Measurements from ENCODE around the gene KCNA4.
"Not testable (repeated sequence)": the region's sequence is repeated elsewhere in the genome, so short reads cannot be mapped to it uniquely, and the experiment has no call there.

The KCNA4 gene

DNA sequence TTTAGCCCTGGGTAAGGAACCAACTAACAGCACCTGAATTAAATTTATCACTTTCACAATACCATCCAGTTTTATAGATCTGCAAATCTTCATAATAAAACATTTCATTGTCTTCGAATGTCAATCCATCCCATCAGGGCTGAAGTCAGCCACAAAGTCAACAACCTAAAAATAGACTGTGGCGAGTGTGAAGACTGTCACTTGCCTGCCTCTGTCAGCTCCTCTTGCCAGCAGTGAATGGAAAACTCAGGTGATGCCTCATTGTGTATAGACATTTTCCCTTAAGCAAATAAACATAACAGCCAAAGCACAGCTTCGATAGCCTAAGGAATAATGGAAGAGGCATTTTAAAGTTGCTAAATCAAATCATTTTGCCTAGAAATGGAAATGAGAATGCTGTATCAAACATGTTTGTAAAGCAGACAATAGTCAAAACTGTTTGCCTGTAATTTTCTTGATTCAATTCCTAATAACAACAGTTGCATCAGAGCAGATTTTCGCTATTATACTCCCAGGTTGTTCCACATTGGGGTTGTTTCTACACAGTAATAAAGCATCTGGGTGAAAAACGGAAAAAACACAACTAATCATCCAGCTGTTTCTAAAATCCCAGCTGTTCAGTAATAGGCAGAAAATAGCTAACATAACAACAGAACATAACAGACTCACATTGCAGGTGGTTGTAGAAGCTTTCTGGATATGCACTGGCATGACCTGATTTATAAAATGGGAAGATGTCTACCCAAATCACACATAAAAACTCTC lies 15.7 kb downstream of the KCNA4 start:
- TF ChIP-seq, protein P1, sequence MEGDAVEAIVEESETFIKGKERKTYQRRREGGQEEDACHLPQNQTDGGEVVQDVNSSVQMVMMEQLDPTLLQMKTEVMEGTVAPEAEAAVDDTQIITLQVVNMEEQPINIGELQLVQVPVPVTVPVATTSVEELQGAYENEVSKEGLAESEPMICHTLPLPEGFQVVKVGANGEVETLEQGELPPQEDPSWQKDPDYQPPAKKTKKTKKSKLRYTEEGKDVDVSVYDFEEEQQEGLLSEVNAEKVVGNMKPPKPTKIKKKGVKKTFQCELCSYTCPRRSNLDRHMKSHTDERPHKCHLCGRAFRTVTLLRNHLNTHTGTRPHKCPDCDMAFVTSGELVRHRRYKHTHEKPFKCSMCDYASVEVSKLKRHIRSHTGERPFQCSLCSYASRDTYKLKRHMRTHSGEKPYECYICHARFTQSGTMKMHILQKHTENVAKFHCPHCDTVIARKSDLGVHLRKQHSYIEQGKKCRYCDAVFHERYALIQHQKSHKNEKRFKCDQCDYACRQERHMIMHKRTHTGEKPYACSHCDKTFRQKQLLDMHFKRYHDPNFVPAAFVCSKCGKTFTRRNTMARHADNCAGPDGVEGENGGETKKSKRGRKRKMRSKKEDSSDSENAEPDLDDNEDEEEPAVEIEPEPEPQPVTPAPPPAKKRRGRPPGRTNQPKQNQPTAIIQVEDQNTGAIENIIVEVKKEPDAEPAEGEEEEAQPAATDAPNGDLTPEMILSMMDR (IDR thresholded peaks at IDR 0.05; ENCODE audit: low read depth, low read length), result no peak
- no peak for DNase-seq (ENCODE audit: low read depth in 2 of 2)
- H3K4me3 ChIP-seq (replicated peaks in 1 of 2; ENCODE audit: low read depth in 2 of 2, low read length in 2 of 2), result no peak overlapping the region

DNA sequence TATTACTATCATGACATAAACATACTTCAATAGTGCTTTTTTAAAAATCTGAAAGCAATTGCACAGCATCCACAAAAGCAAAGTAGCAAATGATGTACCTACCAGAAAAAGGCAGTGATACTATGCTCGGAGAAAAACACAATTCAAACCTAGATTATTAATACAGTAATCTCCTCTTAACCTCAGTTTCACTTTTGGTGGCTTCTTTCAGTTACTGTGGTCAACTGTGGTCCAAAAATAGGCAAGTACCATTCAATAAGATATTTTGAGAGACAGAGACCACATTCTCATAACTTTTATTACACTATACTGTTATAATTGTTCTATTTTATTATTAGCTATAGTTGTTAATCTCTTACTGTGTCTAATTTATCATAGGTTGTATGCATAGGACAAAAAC lies 20.8 kb downstream of the KCNA4 start:
- TF ChIP-seq, protein P1 (IDR thresholded peaks at IDR 0.05; ENCODE audit: low read depth, low read length), result no peak
- H3K4me3 ChIP-seq (replicated peaks in 1 of 2; ENCODE audit: low read depth in 2 of 2, low read length in 2 of 2), result no peak overlapping the region
- no peak for DNase-seq (ENCODE audit: low read depth in 2 of 2)

- peak in 1 of 2 donors; percentile 44 for DNase-seq (ENCODE audit: low read depth in 2 of 2)
- TF ChIP-seq, protein P1 (IDR thresholded peaks at IDR 0.05; ENCODE audit: low read depth, low read length), result no peak
- no peak overlapping the region for H3K4me3 ChIP-seq (replicated peaks in 1 of 2; ENCODE audit: low read depth in 2 of 2, low read length in 2 of 2)
Measured at GRCh38 chr11:29989174-29989970, 27.5 kb downstream of the KCNA4 start.

DNA sequence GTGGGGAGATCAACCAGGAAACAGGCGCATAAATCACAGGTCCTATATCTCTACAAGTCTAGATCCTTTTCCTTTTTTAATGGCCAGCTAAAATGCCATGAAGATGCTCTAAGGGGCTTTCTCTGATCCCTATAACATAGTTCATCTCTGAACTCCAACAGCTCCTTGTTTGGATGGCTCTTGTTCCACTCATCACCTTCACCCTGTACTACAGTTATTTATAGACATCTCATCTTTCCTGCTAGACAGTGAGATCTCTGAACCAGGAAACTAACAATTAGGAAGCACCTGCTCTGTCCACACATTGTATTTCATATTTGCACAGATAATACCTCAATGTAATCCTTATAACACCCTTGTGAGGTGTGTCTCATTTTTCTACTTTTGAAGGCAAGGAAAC lies 31.6 kb downstream of the KCNA4 start:
- DNase-seq (ENCODE audit: low read depth in 2 of 2), result no peak
- H3K4me3 ChIP-seq (replicated peaks in 1 of 2; ENCODE audit: low read depth in 2 of 2, low read length in 2 of 2), result no peak overlapping the region

DNA sequence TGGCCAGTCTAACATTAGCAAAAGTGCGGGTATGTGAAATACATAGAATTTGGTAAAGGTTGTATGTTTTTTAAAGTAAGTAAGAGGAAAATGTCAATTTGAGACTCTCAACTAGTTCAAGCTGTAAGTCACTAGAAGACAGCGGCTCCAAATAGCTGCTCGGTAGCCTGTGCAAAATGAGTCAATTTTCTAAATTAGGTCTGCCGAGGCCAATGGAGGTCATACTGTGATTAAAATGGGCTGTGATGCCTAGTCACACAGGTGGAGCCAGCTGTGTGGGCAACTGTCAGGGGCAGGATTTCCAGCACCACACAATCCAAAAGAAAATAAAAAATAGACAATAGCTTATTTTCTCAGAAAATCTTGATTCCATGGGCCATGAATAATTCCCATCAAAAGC lies 32.3 kb downstream of the KCNA4 start:
- TF ChIP-seq, protein P1 (IDR thresholded peaks at IDR 0.05; ENCODE audit: low read depth, low read length), result no peak
- no peak for DNase-seq (ENCODE audit: low read depth in 2 of 2)
- no peak overlapping the region for H3K4me3 ChIP-seq (replicated peaks in 1 of 2; ENCODE audit: low read depth in 2 of 2, low read length in 2 of 2)

More for the DNA sequence above, 31.6 kb downstream of the KCNA4 start:
- TF ChIP-seq, protein P1 (IDR thresholded peaks at IDR 0.05; ENCODE audit: low read depth, low read length), result no peak

DNA sequence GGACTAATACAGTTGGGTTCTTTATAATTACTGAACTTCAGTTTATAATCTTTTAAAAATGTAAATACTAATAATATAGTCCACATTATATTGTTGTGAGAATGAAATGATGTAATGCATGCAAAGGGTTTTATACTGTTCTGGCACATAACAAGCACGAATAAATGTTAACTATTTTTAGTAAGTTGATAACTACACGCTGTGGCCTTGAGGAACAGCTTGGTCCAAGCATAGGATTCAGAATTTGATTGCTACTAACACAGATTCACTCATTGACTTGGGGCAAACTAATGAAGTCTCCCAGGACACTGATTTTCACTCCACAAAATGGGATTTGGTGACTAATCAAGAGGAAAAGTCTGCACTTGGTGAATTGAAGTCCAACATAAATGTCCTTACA lies 38.3 kb downstream of the KCNA4 start:
- TF ChIP-seq, protein P1 (IDR thresholded peaks at IDR 0.05; ENCODE audit: low read depth, low read length), result no peak
- DNase-seq (ENCODE audit: low read depth in 2 of 2), result no peak
- H3K4me3 ChIP-seq (replicated peaks in 1 of 2; ENCODE audit: low read depth in 2 of 2, low read length in 2 of 2), result no peak overlapping the region

DNA sequence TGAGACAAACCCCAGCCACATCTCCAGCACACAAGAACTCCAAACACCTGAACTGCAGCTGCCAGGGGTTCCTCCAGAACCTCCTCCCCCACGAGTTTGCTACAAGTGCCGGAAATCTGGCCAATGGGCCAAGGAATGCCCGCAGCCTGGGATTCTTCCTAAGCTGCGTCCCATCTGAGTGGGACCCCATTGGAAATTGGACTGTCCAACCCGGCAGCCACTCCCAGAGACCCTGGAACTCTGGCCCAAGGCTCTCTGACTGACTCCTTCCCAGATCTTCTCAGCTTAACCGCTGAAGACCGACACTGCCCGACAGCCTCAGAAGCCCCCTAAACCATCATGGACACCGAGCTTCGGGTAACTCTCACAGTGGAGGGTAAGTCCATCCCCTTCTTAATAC lies 41.2 kb downstream of the KCNA4 start:
- H3K4me3 ChIP-seq (replicated peaks in 1 of 2; ENCODE audit: low read depth in 2 of 2, low read length in 2 of 2); DNase-seq (ENCODE audit: low read depth in 2 of 2): not testable (repeated sequence)

Measured in cardiac fibroblast (primary cell).